Measurements from ENCODE around the gene UBFD1.
"Not testable (repeated sequence)": the region's sequence is repeated elsewhere in the genome, so short reads cannot be mapped to it uniquely, and the experiment has no call there.

The UBFD1 gene

GRCh38 chr16:23527961-23528643, 29.4 kb upstream of the UBFD1 start:
- DNase-seq (ENCODE audit: low read depth): no peak

GRCh38 chr16:23528644-23529310, 28.8 kb upstream of the UBFD1 start:
- no peak for DNase-seq (ENCODE audit: low read depth)

- no peak for DNase-seq (ENCODE audit: low read depth)
These were observed 27.5 kb upstream of the UBFD1 start for GRCh38 chr16:23530062-23530461.

DNA sequence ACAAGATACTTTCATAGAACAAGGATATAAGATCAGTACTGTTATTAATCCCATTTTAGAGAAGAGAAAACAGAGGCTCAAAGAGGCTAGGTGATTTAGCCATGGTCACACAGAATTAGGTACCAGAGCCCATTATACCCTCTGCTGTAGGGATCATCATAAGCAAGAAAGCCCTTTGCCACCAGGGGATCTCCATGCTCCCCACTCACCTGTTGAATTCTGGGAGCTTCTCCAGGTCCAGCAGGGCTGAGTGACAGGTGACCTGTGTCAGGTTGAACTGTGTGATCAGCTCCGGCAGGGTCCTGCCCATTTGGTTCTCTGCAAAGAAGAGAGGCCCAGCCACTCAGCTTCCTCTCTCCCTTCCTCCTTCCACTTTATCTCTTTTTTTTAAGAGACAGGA, 25.1 kb upstream of the UBFD1 start:
- DNase-seq (ENCODE audit: low read depth): no peak

DNA sequence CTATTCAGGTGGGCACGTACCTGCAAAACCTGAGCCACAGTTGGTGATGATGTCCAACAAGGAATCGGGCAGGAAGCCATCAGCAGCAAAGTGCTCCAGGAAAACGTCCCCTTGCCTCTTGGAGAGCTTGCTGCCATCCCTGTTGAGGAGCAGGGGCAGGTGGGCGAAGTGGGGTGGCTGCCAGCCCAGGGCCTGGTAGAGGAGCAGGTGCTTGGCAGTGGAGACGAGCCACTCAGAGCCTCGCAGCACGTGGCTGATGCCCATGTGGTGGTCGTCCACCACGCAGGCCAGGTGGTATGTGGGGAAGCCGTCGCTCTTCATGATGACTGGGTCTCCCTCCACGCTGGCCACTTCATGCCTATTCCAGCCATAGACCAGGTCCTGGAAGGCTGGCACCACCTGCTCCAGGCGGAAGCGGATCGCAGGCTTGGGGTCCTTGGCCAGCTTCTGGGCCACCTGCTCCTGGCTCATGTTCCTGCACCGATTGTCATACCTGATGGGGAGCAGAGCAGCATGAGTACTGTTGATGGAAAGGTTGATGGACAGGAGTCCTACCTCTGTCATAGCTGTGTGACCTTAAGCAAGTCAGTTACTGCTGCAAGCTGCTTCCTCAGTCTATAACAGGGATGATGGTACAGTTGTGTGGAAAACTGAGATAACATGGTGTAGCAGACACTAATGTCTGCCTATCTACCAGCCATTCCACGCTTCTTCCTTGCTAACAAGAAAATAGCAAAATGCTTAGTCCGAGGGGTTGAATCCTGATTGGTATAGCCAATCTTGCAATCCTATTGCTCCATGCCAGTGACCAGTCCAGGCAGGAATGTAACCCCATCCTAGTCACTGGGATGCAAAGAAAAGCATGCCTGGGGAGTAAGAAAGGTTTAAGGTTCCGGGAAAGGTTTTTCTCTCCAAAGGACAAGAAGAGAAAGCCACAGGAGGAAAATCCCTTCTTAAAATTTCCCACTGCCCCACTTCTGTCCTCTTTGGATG, 22.4 kb upstream of the UBFD1 start:
- no peak for DNase-seq (ENCODE audit: low read depth)

GRCh38 chr16:23535901-23536300, 21.6 kb upstream of the UBFD1 start:
- DNase-seq (ENCODE audit: low read depth): no peak

DNA sequence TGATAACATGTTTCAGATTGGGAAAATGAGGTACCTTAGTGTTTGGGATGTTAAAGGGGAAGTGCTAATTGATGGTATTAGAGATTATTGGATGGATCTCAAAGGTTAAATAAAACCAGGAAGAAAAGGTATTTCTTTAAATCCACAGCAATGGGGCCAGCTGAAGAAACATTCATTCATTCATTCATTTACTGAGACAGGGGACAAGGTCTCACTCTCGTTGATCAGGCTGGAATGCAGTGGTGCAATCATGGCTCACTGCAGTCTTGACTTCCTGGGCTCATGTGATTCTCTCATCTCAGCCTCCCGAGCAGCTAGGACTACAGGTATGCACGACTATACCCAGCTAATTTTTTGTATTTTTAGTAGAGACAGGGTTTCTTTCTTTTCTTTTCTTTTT, 20.1 kb upstream of the UBFD1 start:
- DNase-seq (ENCODE audit: low read depth): no peak

- no peak for DNase-seq (ENCODE audit: low read depth)
These were observed 18.6 kb upstream of the UBFD1 start for GRCh38 chr16:23538919-23539278.

DNA sequence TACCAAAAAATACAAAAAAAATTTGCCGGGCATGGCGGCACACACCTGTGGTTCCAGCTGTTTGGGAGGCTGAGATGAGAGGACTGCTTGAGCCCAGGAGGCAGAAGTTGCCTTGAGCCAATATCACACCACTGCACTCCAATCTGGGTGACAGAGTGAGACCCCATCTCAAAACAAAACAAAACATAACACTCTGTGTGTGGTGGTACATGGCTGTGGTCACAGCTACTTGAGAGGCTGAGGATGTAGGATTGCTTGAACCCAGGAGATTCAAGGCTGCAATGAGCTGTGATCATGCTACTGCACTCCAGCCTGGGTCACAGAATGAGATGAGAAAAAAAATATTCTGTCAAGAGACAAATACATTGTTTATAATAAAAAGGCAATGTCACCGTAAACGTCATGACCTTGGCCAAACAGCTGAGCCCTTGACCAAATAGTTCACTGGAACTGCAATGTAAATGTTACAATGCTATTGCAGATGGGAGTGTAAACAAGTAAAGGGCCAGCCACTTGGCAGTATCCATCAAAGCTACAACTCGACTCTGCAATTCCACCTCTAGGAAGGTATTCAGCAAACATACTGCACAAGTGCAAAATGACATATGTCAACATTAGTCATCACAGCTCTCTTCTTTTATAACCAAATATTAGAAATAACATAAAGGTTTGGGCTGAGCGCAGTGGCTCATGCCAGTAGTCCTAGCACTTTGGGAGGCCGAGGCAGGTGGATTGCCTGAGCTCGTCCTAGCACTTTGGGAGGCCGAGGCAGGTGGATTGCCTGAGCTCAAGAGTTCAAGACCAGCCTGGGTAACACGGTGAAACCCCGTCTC, 17.3 kb upstream of the UBFD1 start:
- no peak for DNase-seq (ENCODE audit: low read depth)

DNA sequence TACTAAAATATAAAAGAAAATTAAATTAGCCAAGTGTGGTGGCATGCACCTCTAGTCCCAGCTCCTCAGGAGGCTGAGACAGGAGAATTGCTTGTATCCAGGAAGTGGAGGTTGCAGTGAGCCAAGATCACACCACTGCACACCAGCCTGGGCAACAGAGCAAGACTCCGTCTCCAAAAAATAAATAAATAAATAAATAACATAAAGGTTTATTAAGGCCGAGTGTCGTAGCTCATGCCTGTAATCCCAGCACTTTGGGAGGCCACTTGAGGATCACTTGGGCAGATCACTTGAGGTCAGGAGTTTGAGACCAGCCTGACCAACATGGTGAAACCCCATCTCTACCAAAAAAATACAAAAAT, 16.7 kb upstream of the UBFD1 start:
- DNase-seq (ENCODE audit: low read depth): not testable (repeated sequence)

GRCh38 chr16:23544436-23544835, 13.1 kb upstream of the UBFD1 start:
- no peak for DNase-seq (ENCODE audit: low read depth)

- no peak for DNase-seq (ENCODE audit: low read depth)
These were observed 7.6 kb upstream of the UBFD1 start for GRCh38 chr16:23549938-23550337.

DNA sequence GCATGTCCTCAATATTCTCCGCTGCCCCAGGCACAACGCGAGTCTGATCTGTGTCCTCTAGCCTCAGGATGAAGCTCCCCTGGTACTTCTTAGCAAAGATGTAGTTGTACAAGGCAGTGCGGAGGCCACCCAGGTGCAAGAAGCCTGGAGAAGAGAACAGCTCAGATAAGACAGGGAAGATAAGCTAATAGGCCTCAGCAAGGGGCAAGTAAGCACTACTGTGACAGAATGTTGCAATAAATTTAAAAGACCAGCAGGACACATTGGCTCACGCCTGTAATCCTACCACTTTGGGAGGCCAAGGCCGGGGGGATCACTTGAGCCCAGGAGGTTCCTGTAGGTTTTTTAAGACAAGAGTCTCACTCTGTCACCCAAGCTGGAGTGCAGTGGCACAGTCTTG, 5.4 kb upstream of the UBFD1 start:
- DNase-seq (ENCODE audit: low read depth): no peak

DNA sequence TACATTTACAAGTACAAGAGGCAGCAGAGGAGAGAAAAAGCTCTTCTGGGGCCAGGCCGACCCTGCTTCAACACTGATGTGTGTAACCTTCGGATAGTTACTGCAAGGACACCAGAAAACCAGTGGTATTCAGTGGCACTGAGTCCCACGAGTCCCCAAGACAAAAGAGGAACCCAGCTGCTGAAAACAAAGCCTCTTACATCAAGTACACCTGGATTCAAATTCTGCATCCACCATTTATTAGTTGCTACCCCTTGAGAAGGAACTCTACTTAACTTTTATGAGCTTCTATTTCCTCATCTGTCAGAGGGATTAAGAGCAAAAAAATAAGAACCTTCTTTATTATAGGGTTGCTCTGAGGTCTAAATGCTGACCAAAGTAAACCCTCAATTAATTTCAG, 3.0 kb upstream of the UBFD1 start:
- DNase-seq (ENCODE audit: low read depth): no peak

DNA sequence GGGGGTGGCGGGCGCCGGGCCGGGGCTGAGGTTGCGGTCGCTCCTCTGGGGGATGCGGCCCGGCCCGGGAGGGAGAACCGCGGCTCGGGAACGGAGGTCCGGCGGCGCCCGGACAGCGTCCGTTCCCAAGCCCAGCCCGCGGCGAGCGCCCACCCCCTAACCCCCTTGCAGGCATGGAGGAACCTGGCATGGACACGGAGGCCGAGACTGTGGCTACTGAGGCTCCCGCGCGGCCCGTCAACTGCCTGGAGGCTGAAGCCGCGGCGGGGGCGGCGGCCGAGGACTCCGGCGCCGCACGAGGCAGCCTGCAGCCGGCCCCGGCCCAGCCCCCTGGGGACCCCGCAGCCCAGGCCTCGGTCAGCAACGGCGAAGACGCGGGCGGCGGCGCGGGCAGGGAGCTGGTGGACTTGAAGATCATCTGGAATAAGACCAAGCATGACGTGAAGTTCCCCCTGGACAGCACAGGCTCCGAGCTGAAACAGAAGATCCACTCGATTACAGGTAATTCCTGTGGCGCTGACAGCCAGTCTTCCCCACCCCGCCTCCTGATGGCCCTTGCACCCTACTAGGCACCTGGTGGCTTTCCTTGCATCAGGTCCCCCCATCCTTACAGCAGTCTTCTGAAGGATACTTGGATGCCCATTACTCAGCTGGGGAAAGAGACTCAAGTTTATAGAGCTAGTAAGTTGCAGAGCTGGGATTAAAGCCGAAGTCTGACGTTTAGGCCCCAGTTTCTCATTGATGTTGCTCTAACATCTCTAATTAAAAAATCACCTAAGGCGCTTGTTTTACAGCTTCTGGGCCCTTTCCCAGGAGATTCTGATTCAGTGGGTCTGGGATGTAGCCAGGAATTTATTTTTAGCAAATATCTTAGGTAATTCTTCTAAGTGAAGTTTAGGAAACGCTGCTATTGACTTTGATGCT, 514 bp downstream of the UBFD1 start:
- DNase-seq (ENCODE audit: low read depth): no peak

- no peak for DNase-seq (ENCODE audit: low read depth)
These were observed 4.1 kb downstream of the UBFD1 start for GRCh38 chr16:23561586-23561985.

- DNase-seq (ENCODE audit: low read depth): no peak
These were observed 5.0 kb downstream of the UBFD1 start for GRCh38 chr16:23562505-23562904.

- no peak for DNase-seq (ENCODE audit: low read depth)
These were observed 5.7 kb downstream of the UBFD1 start for GRCh38 chr16:23563186-23563585.

DNA sequence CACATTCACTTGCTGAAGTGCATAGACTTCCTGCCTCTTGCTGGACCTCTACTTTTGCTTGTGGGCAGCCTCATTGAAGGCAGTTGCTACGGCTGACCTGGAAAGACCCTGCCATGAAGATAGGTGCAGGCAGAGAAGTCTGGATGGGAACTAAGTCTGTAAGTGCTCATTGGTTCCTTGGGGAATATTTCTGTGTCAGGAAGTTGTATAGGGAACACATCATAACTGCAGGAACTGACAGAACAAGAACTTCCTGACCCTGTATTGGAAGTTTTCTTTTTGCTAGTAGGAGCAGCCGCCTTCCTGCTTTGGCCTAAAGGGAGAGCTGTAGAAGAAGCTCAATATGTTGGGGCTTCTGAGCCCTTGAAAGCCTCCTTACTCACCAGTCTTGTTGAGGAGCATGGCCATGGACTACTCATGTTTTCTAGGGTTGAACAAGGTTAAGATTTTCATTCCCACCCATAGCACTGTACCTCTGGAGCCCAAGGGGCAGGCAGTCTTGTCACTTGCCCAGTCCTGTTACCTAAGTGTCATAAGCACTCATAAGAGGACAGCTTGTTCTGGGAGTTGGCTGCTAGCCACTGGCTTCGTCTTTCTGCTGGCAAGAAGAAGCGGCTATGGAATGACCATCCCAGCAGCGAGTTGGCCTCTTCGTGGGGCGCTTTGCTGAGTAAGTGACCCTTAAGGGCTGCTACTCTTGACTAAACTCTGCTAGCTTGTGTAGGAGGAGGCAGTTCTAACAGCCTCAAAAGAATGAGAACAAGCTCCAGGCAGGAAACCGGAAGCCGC, 7.2 kb downstream of the UBFD1 start:
- no peak for DNase-seq (ENCODE audit: low read depth)

GRCh38 chr16:23566724-23567123, 9.2 kb downstream of the UBFD1 start:
- DNase-seq (ENCODE audit: low read depth): no peak

Data from activated T-cell treated with anti-CD3 and anti-CD28 coated beads for 48 hours (primary cell).